GM13976 (cell line): Measurements from ENCODE around the gene FBXO42.
"Not testable (repeated sequence)": the region's sequence is repeated elsewhere in the genome, so short reads cannot be mapped to it uniquely, and the experiment has no call there.

Experiments
- DNase-seq: peaks from one replicate; pipeline ENCODE4 v3.0.0; 2012; ENCODE audit warnings: low spot score
- in situ Hi-C: fragments of 300-500 bp; cut with MboI; formaldehyde crosslinking; loops from one replicate; pipeline ENCODE4 v1.12.0; 2022; ENCODE audit warnings: low sequenced_read_pairs, mixed read lengths, inconsistent platforms; ENCODE audit not compliant: unreplicated experiment
- TF ChIP-seq, protein P1 (sequence below): IDR thresholded peaks from 2 replicates; pipeline ENCODE4 v1.5.1; 2012; ENCODE audit warnings: borderline replicate concordance, mild to moderate bottlenecking; ENCODE audit not compliant: insufficient read depth; ENCODE audit errors: extremely low read depth, missing control alignments, control extremely low read depth

Gene FBXO42

DNA sequence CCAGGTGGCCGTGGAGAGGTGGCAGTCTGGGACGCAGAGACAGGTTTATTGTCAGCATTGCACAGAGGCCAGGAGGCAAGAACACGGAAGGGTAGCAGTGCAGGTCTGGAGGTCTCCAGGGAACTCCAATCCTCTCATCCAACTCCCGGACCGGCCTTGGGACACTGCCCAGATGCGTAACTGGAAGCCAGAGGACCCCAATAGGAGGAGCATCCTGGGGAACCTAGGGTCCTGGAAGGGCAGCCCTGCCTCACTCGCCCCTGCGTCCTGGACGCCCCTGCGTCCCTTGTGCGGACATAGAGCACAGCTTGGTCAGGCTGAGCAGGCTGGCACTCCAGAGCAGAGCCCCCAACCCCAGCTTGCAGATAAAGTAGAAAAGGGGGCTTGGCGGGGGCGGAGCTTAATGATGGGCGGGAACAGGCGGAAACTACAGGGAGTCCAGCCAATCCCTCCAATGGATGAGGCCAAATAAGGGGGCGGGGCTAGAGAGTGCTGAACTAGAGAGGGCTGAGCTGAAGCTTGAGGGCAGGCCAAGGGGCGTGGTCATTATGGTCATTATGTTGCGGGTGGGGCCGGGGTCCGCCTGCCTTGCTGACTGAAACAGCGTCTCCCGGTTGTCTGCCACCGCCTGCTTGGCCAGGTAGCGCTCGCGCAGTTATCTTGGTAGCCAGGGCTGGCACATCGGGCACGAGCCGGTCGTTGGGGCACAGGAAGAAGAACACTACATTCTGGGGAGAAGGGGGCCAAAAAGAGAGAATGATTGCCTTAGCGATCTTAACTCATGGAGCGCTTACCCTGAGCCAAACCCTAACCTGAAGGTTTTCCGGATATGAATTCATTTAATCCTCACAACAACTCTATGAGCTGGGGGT is 136.2 kb downstream of the FBXO42 start:
- TF ChIP-seq, protein P1, sequence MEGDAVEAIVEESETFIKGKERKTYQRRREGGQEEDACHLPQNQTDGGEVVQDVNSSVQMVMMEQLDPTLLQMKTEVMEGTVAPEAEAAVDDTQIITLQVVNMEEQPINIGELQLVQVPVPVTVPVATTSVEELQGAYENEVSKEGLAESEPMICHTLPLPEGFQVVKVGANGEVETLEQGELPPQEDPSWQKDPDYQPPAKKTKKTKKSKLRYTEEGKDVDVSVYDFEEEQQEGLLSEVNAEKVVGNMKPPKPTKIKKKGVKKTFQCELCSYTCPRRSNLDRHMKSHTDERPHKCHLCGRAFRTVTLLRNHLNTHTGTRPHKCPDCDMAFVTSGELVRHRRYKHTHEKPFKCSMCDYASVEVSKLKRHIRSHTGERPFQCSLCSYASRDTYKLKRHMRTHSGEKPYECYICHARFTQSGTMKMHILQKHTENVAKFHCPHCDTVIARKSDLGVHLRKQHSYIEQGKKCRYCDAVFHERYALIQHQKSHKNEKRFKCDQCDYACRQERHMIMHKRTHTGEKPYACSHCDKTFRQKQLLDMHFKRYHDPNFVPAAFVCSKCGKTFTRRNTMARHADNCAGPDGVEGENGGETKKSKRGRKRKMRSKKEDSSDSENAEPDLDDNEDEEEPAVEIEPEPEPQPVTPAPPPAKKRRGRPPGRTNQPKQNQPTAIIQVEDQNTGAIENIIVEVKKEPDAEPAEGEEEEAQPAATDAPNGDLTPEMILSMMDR = no peak
- DNase-seq = peak; percentile 84
- in situ Hi-C loops = no loop called here

DNA sequence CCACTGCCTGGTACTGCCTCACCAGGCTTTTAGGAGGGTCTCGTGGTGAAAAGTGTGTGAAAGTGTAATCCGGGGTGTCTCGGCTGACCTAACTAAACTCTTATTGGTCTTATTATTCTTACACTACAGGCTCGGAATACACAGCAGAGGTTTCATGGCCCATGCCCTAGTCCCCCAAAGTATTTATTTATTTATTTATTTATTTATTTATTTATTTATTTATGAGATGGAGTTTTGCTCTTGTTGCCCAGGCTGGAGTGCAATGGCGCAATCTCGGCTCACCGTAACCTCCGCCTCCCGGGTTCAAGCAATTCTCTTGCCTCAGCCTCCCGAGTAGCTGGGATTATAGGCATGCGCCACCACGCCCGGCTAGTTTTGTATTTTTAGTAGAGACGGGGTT is 137.0 kb downstream of the FBXO42 start:
- in situ Hi-C loops, DNase-seq: not testable (repeated sequence)

DNA sequence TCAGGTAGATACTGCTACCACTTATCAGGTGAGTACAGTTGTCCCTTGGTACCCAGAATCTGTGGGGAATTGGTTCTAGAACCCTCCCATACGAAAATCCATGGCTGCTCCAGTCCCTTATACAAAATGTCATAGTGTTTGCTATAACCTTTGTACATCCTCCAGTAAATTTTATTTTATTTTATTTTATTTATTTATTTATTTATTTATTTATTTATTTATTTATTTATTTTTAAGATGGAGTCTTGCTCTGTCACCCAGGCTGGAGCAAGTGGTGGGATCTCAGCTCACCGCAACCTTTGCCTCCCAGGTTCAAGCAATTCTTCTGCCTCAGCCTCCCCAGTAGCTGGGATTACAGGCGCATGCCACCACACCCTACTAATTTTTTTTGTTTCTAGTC is 138.7 kb downstream of the FBXO42 start:
- DNase-seq, in situ Hi-C loops: not testable (repeated sequence)

DNA sequence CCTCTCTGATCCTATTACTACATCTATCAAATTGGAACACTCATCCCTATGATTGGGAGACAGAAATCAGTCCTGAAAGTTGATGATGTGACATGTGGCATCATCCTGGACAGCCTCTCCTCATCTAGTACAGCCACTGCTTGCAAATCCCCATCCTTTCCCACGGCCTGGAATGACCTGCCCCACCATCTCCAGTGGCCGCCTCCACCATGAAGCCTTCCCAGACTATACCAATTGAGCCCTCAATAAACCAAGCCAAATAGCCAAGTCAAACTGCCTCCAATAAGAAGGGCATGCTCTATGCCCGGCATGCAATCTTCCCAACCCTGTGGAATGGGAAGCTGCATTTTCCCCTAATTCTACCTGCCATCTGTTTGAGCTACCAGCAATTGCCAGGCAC is 139.3 kb downstream of the FBXO42 start:
- TF ChIP-seq, protein P1 = no peak
- in situ Hi-C loops = no loop called here
- DNase-seq = no peak

DNA sequence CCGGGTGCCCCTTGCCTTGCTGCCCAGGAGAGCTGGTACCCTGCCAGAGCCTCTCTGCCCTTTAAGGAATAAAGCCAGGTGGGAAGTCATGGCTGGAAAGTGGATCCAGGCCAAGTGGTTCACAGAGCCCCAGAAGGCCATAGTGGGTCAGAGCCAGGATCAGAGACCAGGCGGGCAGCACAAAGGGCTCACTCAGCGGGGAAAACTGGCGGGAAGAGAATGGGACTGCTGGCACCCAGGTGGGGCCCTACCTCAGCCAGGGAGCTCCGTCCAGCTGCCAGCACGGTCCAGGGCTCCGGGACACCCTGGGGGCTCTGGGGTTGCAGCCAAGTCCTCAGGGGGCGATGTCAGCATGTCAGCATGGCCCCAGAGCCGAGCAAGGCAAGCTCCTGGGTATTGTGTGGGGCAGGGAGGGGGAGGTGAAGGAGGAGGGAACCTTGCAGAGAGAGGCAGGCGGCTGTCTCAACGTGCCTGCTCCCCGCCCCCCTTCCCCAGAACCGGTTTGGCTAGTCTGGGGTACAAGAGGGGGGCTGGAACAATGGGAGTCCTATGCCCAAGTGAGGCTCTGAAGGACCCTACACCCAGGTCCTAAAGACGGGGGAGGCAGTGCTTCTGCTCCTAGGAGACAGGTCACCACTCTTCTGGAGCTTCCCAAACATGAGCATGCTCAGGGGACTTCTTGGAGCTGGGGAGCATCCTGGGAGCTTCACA is 139.9 kb downstream of the FBXO42 start, which contains the start of gene ARHGEF19:
TSS of gene ARHGEF19 (minus strand) at position 402 of the 711 bp plus-strand sequence. CDS start 3,598 bp downstream, outside the sequence.
- TF ChIP-seq, protein P1 = no peak
- no peak for DNase-seq
- in situ Hi-C loops = no loop called here

DNA sequence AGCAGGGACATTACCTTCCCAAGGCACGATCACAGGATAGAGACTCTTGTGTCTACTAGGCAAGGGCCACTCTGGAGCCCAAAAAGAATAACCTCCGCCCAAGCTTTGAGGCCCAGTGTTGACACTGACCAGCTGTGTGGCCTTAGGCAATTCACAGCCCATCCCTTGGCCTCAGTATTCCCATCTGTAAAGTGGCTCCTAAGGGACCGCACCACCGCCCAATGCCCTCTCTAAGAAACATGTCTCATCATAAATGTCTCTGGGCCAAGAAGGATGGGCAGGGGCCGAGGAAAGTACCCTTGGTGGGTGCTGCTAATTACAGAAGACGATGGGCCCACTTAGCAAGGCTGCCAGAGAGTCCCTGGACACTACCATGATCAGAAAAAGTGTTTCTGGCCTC is 140.5 kb downstream of the FBXO42 start:
- in situ Hi-C loops = no loop called here
- DNase-seq = no peak
- TF ChIP-seq, protein P1 = no peak

DNA sequence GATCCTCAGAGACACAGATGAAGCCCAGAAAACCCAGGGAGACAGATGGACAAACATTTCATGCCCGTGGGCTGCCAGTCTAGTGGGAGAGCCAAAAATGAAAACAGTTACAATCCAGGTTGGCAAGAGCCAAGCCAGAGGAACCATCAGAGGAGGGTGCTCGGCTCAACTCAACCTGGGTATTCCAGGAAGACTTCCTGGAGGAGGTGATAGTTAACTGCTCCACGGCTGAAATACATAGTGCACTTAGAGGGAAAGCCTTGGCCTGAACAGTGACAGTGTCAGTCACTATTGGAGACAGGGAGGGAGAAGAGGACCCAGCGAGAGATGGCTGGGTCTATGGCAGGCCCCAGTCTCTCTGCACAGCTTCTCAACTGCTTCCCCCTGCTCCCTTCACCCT is 141.7 kb downstream of the FBXO42 start:
- TF ChIP-seq, protein P1 = no peak
- no peak for DNase-seq
- in situ Hi-C loops = no loop called here
